HL-60 (cell line): Measurements from ENCODE around the gene PBXIP1.

Source experiments
- DNase-seq, 2 experiments: peaks; one replicate each; pipeline ENCODE4 v3.0.0-alpha.2; 2010 to 2020; ENCODE audit warnings: low read depth in 1 of 2, low spot score in 1 of 2
- H3K27ac ChIP-seq: fragments of 250-450 bp; sonication (Bioruptor Pico); replicated peaks from 2 replicates; pipeline ENCODE4 v1.5.1; 2020; ENCODE audit warnings: mild to moderate bottlenecking, moderate library complexity
- H3K27me3 ChIP-seq: fragments of 250-450 bp; sonication (Bioruptor Pico); 2 replicates; pipeline ENCODE4 v1.5.1; 2021; ENCODE audit warnings: mild to moderate bottlenecking, moderate library complexity; ENCODE audit not compliant: insufficient read depth, poor library complexity, severe bottlenecking
- H3K4me3 ChIP-seq: replicated peaks from 2 replicates; pipeline ENCODE4 v1.5.1; 2011; ENCODE audit warnings: mild to moderate bottlenecking, control low read depth, low read length; ENCODE audit not compliant: insufficient read depth
- CTCF ChIP-seq: IDR thresholded peaks from one replicate; pipeline ENCODE4 v1.5.1; 2011; ENCODE audit warnings: low read length, control low read depth, inconsistent platforms; ENCODE audit not compliant: insufficient read depth
- GABPA ChIP-seq: IDR thresholded peaks from 2 replicates; pipeline ENCODE4 v1.6.1; 2012; ENCODE audit warnings: low read depth
- POLR2AphosphoS5 ChIP-seq: IDR thresholded peaks from 2 replicates; pipeline ENCODE4 v1.6.1; 2012; ENCODE audit warnings: low read depth
- REST ChIP-seq: IDR thresholded peaks from 2 replicates; pipeline ENCODE4 v1.6.1; 2012; ENCODE audit warnings: low read depth; ENCODE audit not compliant: insufficient replicate concordance
- SPI1 ChIP-seq: IDR thresholded peaks from 2 replicates; pipeline ENCODE4 v1.6.1; 2012; ENCODE audit warnings: low read depth, mild to moderate bottlenecking, borderline replicate concordance

Gene PBXIP1

DNA sequence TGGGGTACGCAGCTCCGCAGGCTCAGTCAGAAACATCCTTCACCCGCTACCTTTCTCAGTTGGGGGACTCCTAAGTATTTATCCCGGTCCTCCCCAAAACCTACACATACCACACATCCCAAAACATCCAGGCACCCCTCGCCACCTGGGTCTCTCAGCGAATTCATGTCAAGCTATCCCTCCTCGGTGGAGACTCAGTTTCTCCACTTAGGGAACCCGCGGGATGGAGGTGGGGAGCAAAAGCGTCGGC lies 45.5 kb upstream of the PBXIP1 start:
- DNase-seq: no peak
- peak overlapping the region; percentile 88 for H3K27ac ChIP-seq
- TF ChIP-seq CTCF (no peak), SPI1 (no peak), GABPA (no peak), POLR2AphosphoS5 (no peak), REST (no peak)

GRCh38 chr1:155000726-155001424 lies 45.0 kb upstream of the PBXIP1 start:
- H3K27ac ChIP-seq: peak overlapping the region; percentile 88
- peak; percentile 92 for DNase-seq
- H3K4me3 ChIP-seq: peak overlapping the region; percentile 72
- TF ChIP-seq POLR2AphosphoS5: no peak; the same call in 1 of the 2 replicates
- TF ChIP-seq REST: peak; percentile 31
- no peaks in the 10 kb centered on the region for H3K27me3 ChIP-seq

More for the DNA sequence above, 45.5 kb upstream of the PBXIP1 start:
- peak overlapping the region; percentile 72 for H3K4me3 ChIP-seq
- H3K27me3 ChIP-seq: no peaks in the 10 kb centered on the region

DNA sequence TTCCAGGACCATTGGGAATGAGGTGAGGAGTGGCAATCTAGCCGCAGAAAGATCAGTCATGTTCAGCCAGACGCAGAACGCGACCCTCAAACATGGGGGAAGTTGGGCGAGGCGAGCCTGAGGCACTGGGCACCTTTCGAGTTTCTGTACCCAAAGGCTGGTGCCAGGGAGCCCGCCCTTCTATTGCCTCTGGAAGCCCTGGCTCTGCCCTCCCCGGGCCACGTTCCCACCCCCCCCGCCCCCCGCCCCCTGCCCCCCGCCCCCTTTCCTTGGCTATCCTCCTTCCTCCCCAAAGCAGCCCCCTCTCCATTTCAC lies 44.5 kb upstream of the PBXIP1 start:
- Histone ChIP-seq H3K27ac (peak overlapping the region; percentile 88), H3K27me3 (no peaks in the 10 kb centered on the region), H3K4me3 (peak overlapping the region; percentile 72)
- DNase-seq: no peak
- TF ChIP-seq REST (no peak), CTCF (no peak), SPI1 (no peak), POLR2AphosphoS5 (no peak; the same call in 1 of the 2 replicates), GABPA (no peak)
